HUES48 (cell line): Measurements from ENCODE around the gene SERPINC1.
"Not testable (repeated sequence)": the region's sequence is repeated elsewhere in the genome, so short reads cannot be mapped to it uniquely, and the experiment has no call there.

ENCODE experiments used
- H3K27ac ChIP-seq: one replicate; pipeline ENCODE4 v1.7.0; 2013; ENCODE audit warnings: low read depth, low read length, inconsistent platforms
- H3K27me3 ChIP-seq: 2 replicates; pipeline ENCODE4 v1.6.1; 2013; ENCODE audit warnings: mild to moderate bottlenecking, low read length; ENCODE audit not compliant: control insufficient read depth, insufficient read depth
- H3K36me3 ChIP-seq: 2 replicates; pipeline ENCODE4 v1.6.1; 2013; ENCODE audit warnings: low read length; ENCODE audit not compliant: control insufficient read depth, insufficient read depth
- H3K4me1 ChIP-seq: 2 replicates; pipeline ENCODE4 v1.6.1; 2013; ENCODE audit warnings: mild to moderate bottlenecking, low read length; ENCODE audit not compliant: control insufficient read depth, insufficient read depth
- H3K4me3 ChIP-seq: 2 replicates; pipeline ENCODE4 v1.5.1; 2013; ENCODE audit warnings: mild to moderate bottlenecking, low read depth, low read length
- H3K9ac ChIP-seq: 2 replicates; pipeline ENCODE4 v1.6.1; 2013; ENCODE audit warnings: mild to moderate bottlenecking, low read depth, low read length, moderate library complexity
- H3K9me3 ChIP-seq: 2 replicates; pipeline ENCODE4 v1.6.1; 2013; ENCODE audit warnings: low read length; ENCODE audit not compliant: control insufficient read depth, insufficient read depth

SERPINC1 gene

DNA sequence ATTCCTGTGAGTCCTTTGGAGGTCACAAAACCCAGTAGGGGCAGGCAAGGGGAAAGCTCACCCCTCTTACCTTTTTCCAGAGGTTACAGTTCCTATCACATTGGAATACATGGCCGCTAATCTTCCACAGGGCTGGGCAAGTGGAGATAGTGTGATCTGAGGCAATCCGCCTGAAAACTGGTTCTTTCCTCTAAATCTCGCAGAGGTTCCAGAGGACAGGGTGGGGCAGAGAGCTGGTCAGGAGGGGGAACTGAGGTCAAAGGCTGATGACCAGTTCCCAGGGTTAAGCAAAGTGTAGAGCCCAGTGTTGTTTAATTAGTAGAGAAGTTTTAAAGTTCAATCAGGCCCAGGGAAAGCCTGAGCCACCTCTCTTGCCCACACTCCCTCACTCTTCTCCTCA lies at the start of gene SERPINC1:
Gene SERPINC1, minus strand, starts transcription at position 179 of the 400 bp plus-strand sequence. Its CDS starts 68 bp downstream, at position 111.
- no peaks in the 10 kb centered on the region for H3K27me3 ChIP-seq
- no peak within 1 kb of the TSS for H3K9ac ChIP-seq
- no peak within 1 kb of the TSS for H3K4me3 ChIP-seq
- no peaks in the 10 kb centered on the region for H3K4me1 ChIP-seq
- no peaks in the 10 kb centered on the region for H3K9me3 ChIP-seq
- H3K27ac ChIP-seq, result no peak within 1 kb of the TSS
- no peaks in the 10 kb centered on the region for H3K36me3 ChIP-seq

DNA sequence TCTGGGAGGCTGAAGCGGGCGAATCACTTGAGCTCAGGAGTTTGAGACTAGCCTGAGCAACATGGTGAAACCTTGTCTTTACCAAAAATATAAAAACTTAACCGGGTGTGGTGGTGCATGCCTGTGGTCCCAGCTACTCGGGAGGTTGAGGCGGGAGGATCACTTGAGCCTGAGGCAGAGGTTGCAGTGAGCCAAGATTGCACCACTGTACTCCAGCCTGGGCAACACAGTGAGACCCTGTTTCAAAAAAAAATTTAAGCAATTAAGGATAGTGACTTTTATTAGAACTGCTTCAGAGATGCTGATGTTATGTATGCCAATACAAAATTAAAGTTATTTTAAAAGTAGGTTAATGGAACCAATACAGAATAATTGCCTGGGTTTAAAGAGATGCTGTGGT lies 48.8 kb upstream of the SERPINC1 start:
- H3K9ac ChIP-seq, H3K9me3 ChIP-seq, H3K4me1 ChIP-seq, H3K27me3 ChIP-seq, H3K4me3 ChIP-seq, H3K27ac ChIP-seq: not testable (repeated sequence)
- H3K36me3 ChIP-seq, result peaks cover 96% of the 10 kb centered on the region

DNA sequence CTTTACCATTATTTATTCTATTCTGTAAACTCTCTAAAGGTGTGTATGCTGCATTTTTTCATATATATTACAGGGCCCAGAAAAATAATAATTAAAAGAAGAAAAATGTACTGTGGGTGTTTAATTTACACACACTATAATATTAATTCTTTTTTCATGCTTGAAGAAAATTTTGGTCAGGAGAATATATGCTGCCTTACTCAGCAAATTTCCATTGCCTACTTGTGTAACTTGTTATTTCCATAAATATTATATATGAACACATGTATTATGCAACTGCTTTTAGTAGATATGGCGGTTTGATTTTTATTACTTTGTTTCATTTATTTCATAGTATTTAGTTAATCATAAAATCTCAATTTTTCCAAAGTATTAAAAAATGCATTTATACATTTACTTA lies 46.4 kb upstream of the SERPINC1 start:
- H3K4me1 ChIP-seq, result no peaks in the 10 kb centered on the region
- no peak overlapping the region for H3K27ac ChIP-seq
- no peak overlapping the region for H3K9ac ChIP-seq
- peaks cover 95% of the 10 kb centered on the region for H3K36me3 ChIP-seq
- no peak overlapping the region for H3K4me3 ChIP-seq
- no peaks in the 10 kb centered on the region for H3K9me3 ChIP-seq
- no peaks in the 10 kb centered on the region for H3K27me3 ChIP-seq

DNA sequence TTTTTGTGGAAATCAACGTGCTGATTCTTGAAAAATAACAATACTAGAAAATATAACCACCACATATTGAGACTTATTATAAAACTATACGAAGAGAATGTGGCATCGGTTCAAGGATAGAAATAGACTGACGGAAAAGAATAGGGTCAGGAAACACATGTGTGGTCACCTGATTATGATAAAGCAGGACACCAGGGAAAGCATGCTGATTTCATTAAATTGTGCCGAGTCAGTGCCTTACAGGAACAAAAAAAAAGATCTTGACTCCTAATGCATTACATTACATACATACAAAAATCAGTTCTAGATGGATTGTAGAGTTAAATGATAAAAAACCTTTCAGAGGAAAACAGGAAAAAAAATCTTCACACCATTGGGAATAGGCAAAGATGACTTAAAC lies 43.5 kb upstream of the SERPINC1 start:
- H3K4me3 ChIP-seq, result no peak overlapping the region
- H3K27me3 ChIP-seq, result no peaks in the 10 kb centered on the region
- no peaks in the 10 kb centered on the region for H3K4me1 ChIP-seq
- no peaks in the 10 kb centered on the region for H3K9me3 ChIP-seq
- peaks cover 85% of the 10 kb centered on the region for H3K36me3 ChIP-seq
- no peak overlapping the region for H3K9ac ChIP-seq
- no peak overlapping the region for H3K27ac ChIP-seq

DNA sequence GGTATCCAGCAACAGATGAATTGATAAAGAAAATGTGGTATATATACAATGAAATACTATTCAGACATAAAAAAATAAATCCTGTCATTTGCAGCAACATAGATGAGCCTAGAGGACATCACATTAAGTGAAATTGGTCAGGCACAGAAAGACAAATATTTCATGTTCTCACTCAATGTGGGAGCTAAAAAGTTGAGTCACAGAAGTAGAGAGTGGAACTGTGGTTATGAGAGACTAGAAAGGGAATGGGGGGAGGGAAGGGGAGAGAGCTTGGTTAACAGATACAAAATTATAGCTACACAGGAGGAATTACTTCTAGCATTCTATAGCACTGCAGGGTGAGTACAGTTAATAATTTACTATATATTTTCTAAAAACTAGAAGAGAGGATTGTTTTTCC lies 37.1 kb upstream of the SERPINC1 start:
- Histone ChIP-seq H3K36me3 (peaks cover 78% of the 10 kb centered on the region), H3K4me1 (no peaks in the 10 kb centered on the region), H3K27ac (no peak overlapping the region), H3K9me3 (no peaks in the 10 kb centered on the region), H3K27me3 (no peaks in the 10 kb centered on the region), H3K4me3 (no peak overlapping the region), H3K9ac (no peak overlapping the region)

DNA sequence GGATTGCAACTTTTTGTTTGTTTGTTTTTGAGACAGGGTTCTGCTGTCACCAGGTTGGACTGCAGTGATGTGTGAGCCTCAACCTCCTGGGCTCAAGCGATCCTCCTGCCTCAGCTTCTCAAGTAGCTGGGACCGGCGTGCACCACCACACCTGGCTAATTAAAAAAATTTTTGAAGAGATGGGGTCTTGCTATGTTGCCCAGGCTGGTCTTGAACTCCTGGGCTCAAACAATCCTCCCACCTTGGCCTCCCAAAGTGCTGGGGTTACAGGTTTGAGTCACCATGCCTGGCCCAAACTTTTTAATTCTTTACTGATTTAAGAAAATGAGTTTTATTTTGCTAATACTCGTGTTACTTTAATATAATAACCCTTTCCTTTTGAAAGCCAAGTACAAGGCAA lies 31.5 kb upstream of the SERPINC1 start:
- no peak overlapping the region for H3K27ac ChIP-seq
- H3K9me3 ChIP-seq, result no peaks in the 10 kb centered on the region
- H3K4me3 ChIP-seq, result no peak overlapping the region
- H3K4me1 ChIP-seq, result no peaks in the 10 kb centered on the region
- no peak overlapping the region for H3K9ac ChIP-seq
- H3K27me3 ChIP-seq, result no peaks in the 10 kb centered on the region
- H3K36me3 ChIP-seq, result peaks cover 91% of the 10 kb centered on the region

DNA sequence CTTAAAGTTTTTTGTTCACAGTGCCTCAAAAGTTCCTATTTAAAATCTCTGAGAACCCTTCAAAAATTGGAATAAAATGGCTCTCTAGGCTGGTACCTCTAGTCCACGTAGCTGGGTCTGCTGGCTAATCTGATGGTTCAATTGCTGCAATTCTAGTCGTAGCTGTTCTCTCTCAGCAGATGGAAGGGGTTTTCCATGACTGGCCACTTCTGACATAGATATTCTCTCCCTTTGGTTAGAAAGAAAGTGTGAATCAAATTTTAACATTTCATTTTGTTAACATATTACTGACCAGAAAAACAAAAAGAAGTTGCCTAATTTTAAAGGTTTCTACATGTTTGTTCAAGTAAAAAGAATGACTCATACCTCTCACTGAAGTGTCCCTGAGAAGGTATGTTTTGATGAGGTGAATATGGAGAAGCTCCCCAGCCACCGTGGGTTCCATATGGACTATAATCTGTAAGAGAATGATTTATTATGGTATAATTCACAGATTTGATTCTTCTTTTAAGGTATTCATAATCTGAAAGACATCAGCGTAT lies 29.3 kb upstream of the SERPINC1 start:
- no peak overlapping the region for H3K27ac ChIP-seq
- H3K36me3 ChIP-seq, result peaks cover 84% of the 10 kb centered on the region
- H3K4me3 ChIP-seq, result no peak overlapping the region
- H3K9me3 ChIP-seq, result no peaks in the 10 kb centered on the region
- H3K9ac ChIP-seq, result no peak overlapping the region
- no peaks in the 10 kb centered on the region for H3K4me1 ChIP-seq
- H3K27me3 ChIP-seq, result no peaks in the 10 kb centered on the region

DNA sequence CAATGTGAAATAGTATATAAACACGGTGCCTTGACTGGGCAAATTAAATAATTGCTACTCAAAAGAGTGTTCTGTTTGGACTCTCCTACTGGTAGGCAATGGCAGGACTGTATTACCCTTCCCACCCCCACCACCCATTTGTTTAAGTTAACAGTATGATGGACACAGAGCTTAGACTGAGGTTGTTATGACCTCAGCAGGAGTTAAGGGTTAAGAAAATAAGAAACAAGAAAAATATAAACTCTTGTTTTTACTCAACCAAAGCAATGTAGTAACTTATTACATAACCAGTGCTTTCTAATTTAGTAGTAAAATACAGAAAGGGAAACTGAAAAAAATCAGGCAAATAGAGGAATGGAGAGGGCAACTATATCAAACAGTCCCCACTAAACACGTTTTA lies 19.9 kb upstream of the SERPINC1 start:
- no peak overlapping the region for H3K27ac ChIP-seq
- H3K9me3 ChIP-seq, result no peaks in the 10 kb centered on the region
- no peak overlapping the region for H3K9ac ChIP-seq
- H3K27me3 ChIP-seq, result no peaks in the 10 kb centered on the region
- H3K36me3 ChIP-seq, result peaks cover 70% of the 10 kb centered on the region
- no peak overlapping the region for H3K4me3 ChIP-seq
- H3K4me1 ChIP-seq, result peaks cover 18% of the 10 kb centered on the region

DNA sequence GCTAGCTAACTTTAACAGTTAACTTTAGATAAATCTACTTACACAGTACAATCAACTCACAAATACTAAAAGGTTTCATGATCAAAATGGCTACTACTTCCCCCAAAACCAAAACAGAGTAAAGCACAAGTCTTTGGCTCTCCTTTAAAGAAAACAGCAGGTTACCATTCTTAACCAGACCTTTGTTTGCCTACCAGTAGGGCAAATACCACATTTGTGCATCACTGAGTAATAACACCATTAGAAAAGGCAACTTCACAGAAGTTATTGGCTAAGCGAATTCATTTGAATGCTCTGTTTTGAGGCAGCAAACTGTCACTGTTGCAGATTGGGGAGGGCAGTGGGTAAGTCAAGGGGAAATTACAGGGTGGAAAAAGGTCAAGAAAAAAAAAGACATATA lies 17.3 kb upstream of the SERPINC1 start:
- Histone ChIP-seq H3K4me3 (no peak overlapping the region), H3K9ac (peak overlapping the region; percentile 18; the same call in 1 of the 2 replicates), H3K27me3 (no peaks in the 10 kb centered on the region), H3K4me1 (peaks cover 18% of the 10 kb centered on the region), H3K9me3 (no peaks in the 10 kb centered on the region), H3K27ac (peak overlapping the region; percentile 75), H3K36me3 (peaks cover 54% of the 10 kb centered on the region)

DNA sequence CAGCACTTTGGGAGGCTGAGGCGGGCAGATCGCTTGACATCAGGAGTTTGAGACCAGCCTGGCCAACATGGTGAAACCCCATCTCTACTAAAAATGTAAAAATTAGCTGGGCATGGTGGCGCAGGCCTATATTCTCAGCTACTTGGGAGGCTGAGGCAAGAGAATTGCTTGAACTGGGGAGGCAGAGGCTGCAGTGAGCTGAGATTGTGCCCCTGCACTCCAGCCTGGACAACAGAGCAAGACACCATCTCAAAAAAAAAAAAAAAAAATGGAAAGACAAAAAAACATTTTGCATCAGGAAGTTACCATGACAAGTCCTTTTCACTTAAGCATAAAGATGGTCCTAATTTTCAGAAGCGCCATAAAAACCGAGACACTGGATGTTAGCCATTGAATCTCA lies 13.4 kb upstream of the SERPINC1 start:
- H3K9me3 ChIP-seq, H3K27ac ChIP-seq: not testable (repeated sequence)
- H3K36me3 ChIP-seq, result peaks cover 20% of the 10 kb centered on the region; the same call in 1 of the 2 replicates

DNA sequence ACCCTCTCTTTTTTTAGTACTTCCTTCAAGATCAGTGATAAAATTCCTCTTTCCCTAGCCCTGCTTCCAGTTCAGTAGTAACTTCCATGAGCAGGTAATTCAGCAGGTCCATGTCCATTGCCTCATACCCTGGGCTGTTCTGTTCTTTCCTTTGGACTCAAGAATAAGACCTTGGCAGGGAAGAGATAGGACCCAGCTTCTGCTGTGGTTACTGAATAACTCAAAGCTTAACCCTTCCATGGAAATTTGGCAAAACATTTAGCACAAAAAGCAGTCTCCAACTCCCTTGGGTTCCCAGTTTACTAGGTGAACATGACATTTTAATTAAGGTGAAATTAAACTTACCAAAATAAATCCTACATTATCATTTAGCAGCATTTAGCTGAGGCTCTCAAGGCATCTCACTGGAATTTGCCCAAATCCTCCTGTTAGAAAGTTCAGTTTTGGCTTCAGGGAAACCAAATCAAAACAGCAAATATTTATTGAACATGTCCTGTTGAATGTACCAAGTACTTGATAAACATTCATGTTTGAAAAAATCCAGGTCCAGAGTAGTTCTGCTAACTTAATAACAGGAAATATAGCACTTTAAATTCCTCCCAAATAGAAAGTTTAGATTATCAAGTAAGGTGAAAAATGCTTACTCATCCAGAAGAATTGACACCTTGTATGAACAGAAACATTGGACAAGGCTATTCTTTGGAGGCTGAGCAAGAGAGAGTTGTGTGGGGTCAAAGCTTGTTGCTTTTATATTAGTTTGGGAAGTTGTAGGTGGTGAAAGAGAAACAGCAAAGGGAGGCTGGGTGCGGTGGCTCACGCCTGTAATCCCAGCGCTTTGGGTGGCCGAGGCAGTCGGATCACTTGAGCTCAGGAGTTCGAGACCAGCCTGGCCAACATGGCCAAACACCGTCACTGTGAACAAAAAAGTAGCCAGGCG lies 8.4 kb upstream of the SERPINC1 start:
- H3K4me3 ChIP-seq, result no peak overlapping the region
- H3K9ac ChIP-seq, result no peak overlapping the region
- H3K4me1 ChIP-seq, result no peaks in the 10 kb centered on the region
- H3K27me3 ChIP-seq, result no peaks in the 10 kb centered on the region
- no peaks in the 10 kb centered on the region for H3K9me3 ChIP-seq
- H3K27ac ChIP-seq, result no peak overlapping the region
- no peaks in the 10 kb centered on the region for H3K36me3 ChIP-seq

More for the DNA sequence above, 13.4 kb upstream of the SERPINC1 start:
- not testable (repeated sequence) for H3K4me3 ChIP-seq, H3K9ac ChIP-seq, H3K27me3 ChIP-seq
- peaks cover 18% of the 10 kb centered on the region for H3K4me1 ChIP-seq
